NCI-H146 treated with DMSO at 0.1 percent for 48 hours (cell line): ENCODE results near the gene FOXJ3.
A peak's percentile ranks its signal among the peaks of the same experiment; 100 is the strongest.

Source experiments
- DNase-seq: peaks from one replicate; lab custom pipeline; 2025; ENCODE audit not compliant: unreplicated experiment; lab: John Stamatoyannopoulos, UW

The FOXJ3 gene

DNA sequence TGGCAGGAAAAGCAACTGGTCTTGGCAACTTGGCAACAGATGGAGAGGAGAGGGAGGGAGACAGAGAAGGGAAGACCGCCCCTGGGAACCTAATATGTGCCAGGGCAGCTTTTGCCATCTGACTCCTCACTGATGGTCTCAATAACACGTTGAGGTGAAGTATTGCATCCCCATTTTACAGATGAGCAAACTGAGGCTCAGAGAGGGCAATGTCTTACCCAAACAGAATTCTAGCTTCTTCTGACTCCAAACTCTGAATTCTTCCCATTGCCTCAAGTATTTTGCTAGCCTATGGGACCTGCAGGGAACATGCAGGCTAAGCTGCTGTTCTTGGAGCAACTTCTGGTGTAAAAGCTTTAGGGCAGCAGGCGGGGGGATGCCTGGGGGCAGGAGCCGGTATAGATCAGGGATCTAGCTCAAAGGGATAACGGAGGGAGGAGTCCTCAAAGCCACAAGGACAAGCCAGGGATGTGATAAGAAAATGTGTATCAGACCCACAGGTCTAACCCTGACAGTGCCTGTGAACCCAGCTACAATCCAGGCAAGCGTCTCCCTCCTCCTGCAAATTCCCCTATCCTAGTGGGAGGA is 163.3 kb downstream of the FOXJ3 start:
- no peak for DNase-seq

DNA sequence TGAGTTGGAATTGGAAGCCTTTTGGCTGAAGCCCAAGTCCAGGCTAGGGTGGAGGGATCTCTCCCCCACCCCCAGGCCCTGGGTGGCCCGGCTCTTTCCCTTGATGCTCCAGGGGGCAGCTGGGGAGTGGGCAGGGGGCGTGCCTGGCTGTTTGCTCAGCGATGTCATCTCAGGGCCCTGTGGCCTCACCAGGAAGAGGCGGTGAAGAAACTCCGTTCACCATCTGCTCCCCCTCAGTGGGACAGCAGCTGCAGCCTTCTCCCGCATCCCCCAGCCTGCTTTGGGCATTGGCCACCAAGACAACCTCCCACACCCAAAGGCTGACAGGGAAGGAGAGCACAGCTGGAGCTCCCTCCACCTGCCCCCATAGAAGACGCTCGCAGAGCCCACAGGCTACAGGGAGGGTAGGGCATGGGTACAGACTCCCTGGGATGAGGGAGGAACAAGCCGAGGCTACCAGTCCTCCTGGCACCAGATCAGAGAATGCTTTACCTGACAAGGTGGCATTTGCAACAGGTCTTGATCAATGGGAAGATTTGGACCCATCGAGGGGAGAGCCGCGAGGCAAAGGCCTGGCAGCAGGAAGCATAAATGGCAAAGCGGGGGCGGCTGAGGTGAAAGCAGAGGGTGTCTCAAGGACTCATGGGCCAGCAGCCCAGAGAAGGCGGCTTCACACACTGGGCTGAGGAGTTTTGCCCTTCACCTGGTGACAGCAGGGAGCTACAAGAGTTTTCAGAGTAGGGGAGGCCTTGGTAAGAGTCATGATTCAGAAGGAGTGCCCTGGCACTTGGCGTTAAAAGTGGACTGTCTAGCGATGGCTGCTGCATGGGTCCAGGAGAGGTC is 164.0 kb downstream of the FOXJ3 start:
- DNase-seq: no peak

DNA sequence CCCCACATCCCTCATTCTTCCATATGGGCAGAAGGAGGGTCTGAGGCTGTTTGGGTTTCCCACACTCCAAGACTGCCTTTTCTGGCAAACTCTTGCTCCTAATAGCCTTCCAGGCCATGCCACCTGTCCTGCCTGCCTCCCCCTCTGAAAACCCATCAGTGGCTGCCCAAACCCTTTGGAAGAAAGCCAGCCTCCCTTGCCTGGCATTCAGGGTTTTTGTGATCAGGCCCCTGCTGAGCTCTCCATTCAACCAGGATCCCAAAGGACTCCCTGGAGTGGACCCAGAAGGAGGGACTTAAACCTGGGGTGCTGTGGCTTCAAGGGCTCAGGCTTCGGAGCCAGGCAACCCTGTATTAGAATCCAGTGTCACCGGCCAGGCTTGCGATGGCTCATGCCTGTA is 166.3 kb downstream of the FOXJ3 start:
- no peak for DNase-seq

DNA sequence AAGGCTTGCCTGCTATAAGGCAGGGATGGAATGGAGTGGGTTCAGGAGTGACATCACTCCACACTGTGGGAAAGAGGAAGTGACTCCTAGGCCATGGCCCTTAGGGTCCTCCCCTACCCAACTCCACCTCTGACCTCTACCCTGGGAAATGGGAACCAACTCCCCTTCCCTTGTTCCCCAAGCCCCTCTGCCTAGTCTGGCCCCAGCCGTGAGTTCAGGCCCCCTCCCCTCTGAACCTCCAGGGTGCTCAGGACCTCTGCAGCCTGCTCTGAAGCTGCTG is 166.7 kb downstream of the FOXJ3 start:
- DNase-seq: no peak

DNA sequence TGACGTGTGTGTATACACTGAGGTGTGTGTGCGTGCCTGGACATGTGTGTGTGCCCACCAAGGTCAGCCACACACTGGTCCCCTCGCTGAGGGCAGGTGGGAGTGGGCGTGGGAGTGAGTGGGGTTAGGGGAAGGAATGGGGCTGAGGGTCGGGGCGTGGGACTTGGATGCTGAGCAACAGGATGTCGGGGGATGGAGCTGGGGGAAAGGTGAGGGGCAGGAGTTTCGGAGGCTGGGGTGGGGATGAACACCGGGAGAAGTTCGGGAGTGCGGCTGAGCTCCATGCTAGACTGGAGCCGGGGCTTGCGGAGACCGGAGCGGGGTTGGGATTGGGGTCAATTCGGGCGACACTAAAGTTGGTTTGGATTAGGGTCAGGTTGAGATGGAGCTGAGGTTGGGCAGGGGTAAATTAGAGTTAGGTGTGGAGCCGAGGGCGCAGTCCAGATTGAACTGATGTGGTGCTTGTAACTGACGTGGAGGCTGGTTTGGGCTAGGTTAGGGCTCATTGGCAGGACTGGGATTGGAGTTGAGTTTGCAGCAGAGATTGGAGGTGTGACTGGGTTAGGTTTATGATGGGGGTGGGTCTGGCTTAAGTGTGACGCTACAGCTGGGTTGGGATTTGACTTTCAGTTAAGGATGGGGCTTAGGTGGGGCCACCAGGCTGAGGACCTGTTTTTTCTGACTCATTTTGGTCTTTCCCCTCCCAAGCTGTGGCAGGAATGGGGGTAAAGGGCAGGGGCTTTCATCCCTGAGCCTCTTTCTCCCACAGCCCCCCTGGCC is 167.2 kb downstream of the FOXJ3 start:
- no peak for DNase-seq

DNA sequence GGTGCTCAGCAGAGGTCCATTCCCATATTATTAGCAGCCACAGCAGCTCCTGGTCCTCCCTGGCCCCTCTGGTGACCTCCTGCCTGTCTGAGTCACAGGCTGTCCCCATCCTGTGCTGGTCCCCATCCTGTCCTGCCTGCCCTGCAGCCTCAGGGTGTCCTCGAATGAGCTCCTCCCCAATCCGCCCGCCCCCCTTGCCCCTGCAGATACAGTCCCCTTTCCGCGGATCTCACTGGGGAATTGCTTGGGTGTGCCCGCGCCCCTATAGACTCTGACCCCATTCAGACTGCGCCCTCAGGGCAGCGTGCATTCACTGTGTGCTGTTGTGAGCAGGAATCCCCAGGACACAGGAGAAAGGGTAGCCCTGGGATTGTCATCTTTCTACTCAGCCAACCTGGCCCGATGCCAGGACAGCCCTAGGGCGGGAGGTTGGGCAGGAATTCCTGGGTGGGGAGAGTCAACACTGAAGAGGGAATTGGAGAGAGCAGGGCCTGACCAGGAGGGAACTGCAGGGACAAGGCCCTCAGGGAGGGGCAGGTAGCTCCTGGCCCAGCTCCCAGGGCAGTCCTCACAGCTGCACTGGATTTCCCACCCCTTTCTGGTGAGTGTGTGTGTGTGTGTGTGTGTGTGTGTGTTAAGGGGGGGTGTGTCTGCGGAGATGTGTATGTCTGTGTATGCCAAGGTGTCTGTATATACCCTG is 169.4 kb downstream of the FOXJ3 start:
- DNase-seq: peak; percentile 70

DNA sequence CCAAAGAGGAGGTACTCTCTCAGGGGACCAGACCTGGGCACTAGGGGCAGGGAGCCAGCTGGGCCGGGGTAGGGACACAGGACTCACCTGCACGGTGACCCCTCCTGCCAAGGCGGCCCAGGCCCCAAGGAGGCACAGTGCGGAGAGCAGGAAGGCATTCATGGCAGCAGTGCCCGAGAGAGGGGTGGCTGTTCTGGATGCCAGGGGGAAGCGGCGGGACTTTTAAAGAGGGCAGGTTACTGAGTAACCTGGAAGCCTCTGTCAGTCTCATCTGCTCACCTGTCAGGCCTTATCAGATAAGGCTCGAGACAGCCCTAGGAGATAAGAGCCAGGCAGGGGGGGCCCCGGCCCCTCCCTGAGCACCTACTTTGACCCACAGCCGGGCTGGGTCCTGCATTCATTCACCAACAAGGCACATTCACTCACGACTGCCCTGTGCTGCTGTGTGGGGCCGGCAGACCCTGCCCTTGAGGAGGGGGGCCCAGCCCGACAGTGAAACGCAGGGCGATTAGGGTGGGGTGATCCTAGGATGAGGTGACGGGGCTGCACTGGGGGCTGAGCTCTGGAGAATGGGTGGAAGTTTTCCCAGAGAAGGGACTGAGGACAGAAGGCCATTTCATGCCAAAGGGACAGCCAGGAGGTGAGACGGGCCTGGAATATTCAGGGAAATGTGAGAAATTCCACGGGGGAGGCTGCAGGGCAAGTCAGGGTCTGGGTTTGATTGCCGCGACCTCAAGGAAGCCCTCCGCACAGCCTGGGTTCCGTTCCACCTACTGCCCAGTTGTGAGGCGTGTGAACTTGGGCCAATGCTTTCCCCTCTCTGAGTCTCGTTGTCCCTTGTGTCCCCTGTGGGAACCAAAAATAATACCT is 170.2 kb downstream of the FOXJ3 start, which contains the start of gene GUCA2A:
TSS of gene GUCA2A (minus strand) at position 195 of the 870 bp plus-strand sequence. CDS start at position 162, 33 bp downstream.
- DNase-seq: no peak

DNA sequence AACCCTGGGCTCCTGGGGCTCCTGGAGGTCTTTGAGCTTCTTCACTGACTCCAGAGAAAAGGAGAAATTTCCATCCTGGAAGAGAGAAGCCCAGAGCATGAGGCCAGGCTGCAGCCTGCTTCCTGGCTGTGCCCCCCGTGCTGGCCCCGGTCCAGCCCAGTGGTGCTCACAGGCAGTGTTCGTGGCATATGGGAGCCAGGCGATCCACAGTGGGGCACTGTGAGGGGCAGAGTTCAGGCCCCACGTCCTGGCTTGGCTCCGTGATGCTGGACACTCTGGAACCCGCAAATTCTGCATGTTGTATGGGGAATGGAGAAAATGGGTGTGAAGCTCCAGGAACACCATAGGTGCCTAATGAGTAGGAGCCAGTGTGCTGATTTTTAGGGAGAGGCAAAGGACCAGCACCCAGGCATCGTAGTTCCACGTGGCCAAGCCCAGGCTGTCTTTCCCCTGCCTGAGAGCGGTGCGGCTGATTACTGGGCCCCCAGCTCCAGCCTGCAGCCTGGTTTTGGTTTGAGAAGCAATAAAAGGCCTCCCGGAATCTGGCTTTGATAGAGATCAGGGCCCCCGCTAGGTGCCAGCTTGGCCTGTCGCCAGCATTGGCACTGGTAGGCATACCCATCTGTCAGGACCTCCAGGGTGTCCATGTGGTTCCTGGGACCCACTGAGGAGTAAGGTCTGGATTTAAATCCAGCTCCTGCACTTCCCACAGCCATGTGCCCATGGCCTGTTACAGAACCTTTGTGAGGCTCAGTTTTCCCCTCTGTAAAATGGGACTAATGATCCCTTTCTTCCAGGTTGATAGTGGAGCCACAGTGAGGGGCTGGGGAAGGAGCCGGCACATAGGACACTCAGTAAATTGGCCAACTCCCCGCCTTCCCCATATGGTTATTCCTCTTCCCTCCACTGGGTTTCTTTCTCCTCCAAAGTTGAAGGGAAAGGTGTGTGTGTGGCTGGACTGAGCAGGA is 171.2 kb downstream of the FOXJ3 start:
- no peak for DNase-seq

DNA sequence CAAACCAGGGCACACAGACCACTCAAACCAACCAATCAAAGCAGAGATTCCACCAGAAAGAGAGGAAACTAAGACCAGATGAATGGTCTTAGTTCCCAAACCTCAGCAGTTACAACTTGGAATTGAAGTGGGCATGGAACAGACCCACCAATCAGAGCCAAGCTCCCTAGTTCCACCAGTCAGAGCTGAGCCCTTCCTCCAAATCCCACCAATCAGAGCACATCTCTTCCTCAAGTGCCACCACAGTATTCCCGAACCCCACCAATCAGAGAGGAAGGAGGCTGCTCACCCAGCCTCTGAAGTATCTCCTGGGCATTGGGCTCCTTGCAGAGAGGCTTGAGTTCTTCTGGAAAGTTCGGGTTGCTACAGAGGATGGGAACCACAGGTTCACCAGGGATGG is 171.9 kb downstream of the FOXJ3 start:
- DNase-seq: no peak

DNA sequence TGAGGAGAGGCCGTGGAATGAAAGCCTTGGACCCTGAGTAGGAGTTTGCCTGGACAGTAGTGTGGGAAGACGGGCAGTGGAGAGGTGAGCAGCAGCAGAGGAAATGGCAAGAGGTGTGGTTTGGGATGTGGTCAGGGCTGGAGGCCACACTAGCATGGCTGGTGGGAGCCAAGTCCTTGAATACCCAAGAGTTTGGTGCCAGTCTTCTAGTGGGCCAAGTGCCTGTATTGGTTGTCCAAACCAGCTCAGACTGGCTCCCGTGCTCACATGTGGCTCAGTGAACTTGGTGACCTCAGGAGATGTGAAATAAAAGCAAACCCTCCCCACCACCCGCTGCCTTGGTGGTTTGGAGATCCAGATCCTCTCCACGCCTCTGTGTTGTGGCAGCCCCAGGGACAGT is 172.9 kb downstream of the FOXJ3 start:
- no peak for DNase-seq

DNA sequence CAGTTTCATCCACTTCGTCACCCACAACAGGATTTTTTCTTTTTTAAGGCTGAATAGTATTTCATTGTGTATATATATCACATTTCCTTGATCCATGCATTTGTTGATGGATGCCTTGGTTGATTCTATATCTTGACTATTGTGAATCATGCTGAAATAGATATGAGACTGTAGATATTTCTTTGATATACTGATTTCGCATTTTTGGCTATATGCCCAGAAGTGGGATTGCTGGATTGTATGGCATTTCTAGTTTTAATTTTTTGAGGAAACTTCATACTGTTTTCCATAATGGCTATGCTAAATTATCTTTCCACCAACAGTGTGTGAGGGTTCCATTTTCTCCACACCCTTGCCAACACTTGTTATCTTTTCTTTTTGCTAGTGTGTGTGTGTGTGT is 176.8 kb downstream of the FOXJ3 start:
- DNase-seq: no peak

DNA sequence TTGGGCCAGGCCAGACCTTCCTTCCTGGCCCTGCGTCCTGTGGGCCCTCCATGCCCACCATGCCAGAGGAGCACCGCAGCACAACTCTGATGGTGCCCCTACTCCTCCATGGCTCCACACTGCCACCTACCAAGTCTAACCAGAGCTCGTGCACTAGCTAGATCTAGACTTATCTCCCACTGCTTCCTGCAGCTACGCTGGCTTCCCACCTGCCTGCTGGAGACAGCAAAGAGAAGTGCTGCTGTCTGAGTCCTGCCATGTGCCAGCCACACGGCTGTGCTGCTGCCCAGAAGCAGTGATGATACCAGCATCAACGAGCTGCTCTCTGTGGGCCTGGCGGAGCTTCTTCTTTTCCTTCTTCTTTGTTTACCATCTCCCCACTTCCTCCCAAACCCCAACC is 177.4 kb downstream of the FOXJ3 start:
- no peak for DNase-seq

DNA sequence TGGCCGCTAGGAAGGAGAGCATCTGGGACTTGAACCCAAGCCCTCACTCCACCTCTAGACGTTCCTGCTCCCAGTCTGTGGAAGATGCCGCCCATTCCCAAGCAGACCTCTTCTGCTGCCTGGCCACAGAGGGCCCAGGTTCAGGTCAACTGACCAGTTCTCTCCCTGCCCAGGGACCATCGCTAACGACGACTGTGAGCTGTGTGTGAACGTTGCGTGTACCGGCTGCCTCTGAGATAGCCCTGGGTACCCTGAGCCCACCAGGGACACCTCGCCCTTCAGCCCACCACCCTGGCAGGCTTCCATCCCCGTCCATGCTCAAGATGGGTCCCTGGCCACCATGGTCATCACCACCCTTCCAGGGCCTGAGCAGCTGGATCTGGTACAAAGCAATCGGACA is 179.7 kb downstream of the FOXJ3 start:
- DNase-seq: no peak

DNA sequence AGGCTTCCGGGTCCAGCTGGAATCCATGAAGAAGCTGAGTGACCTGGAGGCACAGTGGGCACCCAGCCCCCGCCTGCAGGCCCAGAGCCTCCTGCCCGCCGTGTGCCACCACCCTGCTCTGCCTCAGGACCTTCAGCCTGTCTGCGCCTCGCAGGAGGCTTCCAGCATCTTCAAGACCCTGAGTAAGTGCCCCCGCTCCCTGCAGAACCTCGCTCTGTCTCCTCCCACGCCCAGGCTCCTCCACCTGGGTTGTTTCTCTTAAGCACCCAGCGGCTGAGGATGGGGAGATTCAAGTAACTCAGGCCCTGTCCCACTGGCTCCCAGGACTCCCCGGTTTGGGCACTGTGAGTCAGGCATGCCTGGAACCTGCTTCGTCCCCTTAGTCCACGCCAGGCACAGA is 180.3 kb downstream of the FOXJ3 start:
- DNase-seq: no peak

DNA sequence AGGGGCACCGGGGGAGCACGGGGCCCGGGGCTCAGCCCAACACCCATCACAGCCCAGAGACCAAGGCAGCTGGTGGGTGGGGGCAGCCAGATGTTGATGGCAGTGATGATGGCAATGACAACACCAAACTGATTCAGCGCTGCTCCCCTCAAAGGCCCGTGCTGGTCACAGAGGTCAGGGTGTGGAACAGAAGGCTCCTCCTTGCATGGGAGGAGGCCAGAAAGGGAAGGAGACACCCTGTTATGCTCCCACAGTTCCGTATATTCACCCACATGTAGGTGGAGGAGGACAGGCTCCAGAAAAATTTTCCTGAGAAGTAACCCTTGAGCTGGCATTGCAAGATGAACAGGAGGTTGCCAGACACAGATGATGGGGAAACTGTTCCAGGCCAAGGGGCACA is 181.4 kb downstream of the FOXJ3 start:
- no peak for DNase-seq

DNA sequence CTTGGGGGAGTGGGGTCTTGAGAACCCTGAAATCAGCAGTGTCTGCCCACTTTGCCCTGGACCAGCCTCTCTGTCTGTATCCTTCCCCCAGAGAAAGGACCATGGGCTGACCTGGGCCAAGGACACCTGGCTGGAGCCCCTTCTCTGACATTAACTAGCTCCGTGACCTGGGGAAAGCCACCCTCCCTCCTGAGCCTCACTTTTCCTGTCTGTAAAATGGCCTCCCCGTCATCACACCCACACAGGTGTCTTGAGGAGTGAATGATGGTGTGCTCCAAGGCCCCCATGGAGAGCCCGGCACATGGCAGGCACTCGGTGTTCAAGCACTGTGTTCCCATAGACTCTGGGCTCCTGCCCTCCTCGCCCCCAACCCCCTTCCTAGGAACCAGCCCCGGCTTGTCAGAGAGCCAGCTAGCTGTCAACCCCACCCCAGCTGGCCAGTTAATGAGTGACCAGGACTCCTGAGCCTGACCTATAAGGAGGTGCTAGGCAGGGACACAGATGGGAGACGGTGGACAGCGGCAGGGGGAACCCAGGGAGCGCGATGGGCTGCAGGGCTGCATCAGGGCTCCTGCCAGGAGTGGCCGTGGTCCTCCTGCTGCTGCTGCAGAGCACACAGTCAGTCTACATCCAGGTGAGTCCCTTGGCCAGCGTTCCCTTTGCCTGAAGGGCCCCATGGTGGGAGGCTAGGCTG is 182.0 kb downstream of the FOXJ3 start, which contains the start of gene GUCA2B:
TSS of gene GUCA2B (plus strand) at position 504 of the 694 bp plus-strand sequence. CDS start at position 545, 41 bp downstream.
- no peak for DNase-seq

DNA sequence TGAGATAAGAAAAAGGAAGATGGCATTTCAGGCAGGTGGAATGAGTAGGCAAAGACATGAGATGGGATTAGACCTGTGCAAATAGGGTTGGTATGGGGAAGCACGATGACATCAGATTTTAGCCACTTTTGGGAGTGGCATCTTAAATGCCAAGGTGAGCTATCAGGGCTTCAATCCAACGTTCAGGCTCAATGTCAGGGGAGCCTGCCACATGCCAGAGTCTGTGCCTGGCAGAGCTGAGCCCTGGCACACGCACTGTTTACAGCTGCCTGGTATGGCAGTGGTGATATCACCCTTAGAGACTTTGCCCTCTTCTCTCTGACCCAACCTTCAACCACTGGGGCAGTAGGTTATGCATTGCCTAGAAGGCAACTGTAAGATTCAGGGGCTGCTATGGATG is 182.9 kb downstream of the FOXJ3 start:
- DNase-seq: no peak

DNA sequence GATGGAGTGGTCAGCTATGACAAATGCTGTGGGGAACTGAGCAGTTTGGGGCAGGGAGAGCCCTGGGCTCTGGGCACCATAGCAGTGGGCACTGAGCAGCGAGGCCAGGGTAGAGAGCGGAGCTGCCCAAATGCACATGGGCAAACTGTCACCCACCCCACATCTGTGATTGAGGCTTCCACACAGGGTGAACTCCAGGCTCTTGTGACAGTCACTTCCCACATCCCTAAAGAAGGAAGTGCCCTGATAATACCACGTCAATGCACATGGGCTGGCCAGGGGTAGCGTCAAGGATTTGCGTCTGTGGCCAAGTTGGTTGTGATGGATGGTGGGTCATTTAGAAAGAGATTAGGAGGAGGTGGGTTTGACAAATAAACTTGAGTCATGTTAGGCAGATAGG is 184.4 kb downstream of the FOXJ3 start:
- no peak for DNase-seq

DNA sequence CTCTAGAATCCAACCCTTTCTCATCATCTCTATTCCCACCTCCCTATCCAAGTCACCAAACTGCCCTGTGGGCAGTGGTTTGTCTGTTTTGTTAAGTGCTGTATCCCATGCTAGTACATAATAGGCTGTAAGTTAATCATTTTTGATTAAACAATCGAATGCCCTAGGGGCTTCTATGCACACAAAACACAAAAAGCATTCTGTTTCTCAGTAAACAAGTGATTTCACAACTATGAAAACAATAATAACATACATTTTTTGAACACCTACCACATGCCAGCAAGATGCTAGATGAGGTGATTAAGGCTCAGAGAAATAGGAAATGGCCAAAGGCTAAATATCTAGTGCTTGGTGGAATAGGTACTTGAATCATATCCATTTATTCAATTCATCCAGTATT is 186.9 kb downstream of the FOXJ3 start:
- no peak for DNase-seq
